GM19324 (cell line): ENCODE data around the gene LRRC51.
"Not testable (repeated sequence)": the region's sequence is repeated elsewhere in the genome, so short reads cannot be mapped to it uniquely, and the experiment has no call there.

ENCODE experiments used
- ATAC-seq: cut with Tn5 transposase; IDR thresholded peaks from one replicate; pipeline ENCODE4 v1.9.1; 2021; ENCODE audit warnings: mild to moderate bottlenecking, moderate library complexity; ENCODE audit not compliant: unreplicated experiment, low FRiP score

LRRC51 gene

GRCh38 chr11:72102946-72103753 lies 22.5 kb downstream of the LRRC51 start, which contains the start of gene LAMTOR1:
Gene LAMTOR1, minus strand, starts transcription at chr11:72103297. Its CDS starts 73 bp downstream, at chr11:72103224.
- ATAC-seq = peak; percentile 92

GRCh38 chr11:72103754-72104167 lies 23.1 kb downstream of the LRRC51 start:
- ATAC-seq = no peak

GRCh38 chr11:72105888-72106287 lies 25.2 kb downstream of the LRRC51 start, which contains the start of gene TOMT:
Gene TOMT, plus strand, starts transcription at chr11:72105924. Its CDS starts 28 bp downstream, at chr11:72105952.
- ATAC-seq = no peak

GRCh38 chr11:72111300-72112142 lies 30.9 kb downstream of the LRRC51 start:
- ATAC-seq = peak; percentile 1

GRCh38 chr11:72112143-72112977 lies 31.7 kb downstream of the LRRC51 start, which contains the start of gene ANAPC15:
Gene ANAPC15, minus strand, starts transcription at chr11:72112695. Its CDS starts 1,419 bp downstream, at chr11:72111276.
- ATAC-seq = peak; percentile 91

- ATAC-seq = no peak
These were observed 32.5 kb downstream of the LRRC51 start for GRCh38 chr11:72112978-72113808.

GRCh38 chr11:72114570-72114969 lies 33.9 kb downstream of the LRRC51 start:
- ATAC-seq = no peak

GRCh38 chr11:72116019-72116755 lies 35.5 kb downstream of the LRRC51 start:
- ATAC-seq = no peak

GRCh38 chr11:72119198-72119597 lies 38.5 kb downstream of the LRRC51 start:
- no peak for ATAC-seq

GRCh38 chr11:72120930-72121329 lies 40.3 kb downstream of the LRRC51 start:
- ATAC-seq = no peak

- no peak for ATAC-seq
These were observed 42.0 kb downstream of the LRRC51 start for GRCh38 chr11:72122607-72123006.

GRCh38 chr11:72123117-72123653 lies 42.5 kb downstream of the LRRC51 start:
- ATAC-seq = no peak

GRCh38 chr11:72124046-72124445 lies 43.4 kb downstream of the LRRC51 start:
- ATAC-seq = no peak

- no peak for ATAC-seq
These were observed 45.3 kb downstream of the LRRC51 start for GRCh38 chr11:72125956-72126355.

- no peak for ATAC-seq
These were observed 47.3 kb downstream of the LRRC51 start for GRCh38 chr11:72127923-72128322.

GRCh38 chr11:72129381-72129780 lies 48.7 kb downstream of the LRRC51 start:
- ATAC-seq = no peak

- no peak for ATAC-seq
These were observed 52.0 kb downstream of the LRRC51 start for GRCh38 chr11:72132646-72133045.

- not testable (repeated sequence) for ATAC-seq
These were observed 54.8 kb downstream of the LRRC51 start, which contains the start of gene FOLR3 for GRCh38 chr11:72135473-72135872. Gene FOLR3, plus strand, starts transcription at chr11:72135725. Its CDS starts 228 bp downstream, at chr11:72135953.
